Caco-2 (cell line): ENCODE results near the gene STARD10. TPM values are rescaled to one million over a fixed set of nuclear protein-coding genes. Genes with fewer than 3 reads are reported as not detected.
A peak's percentile ranks its signal among the peaks of the same experiment; 100 is the strongest.

Source experiments
- BruUV-seq: library from RNA; stranded (reverse); fragments of 400-500 nt; replicated peaks from 2 replicates; lab custom pipeline; 2021; lab: Mats Ljungman, UMichigan
- CTCF ChIA-PET: fragments of 300-600 bp; sonication (Branson Sonifier 250); formaldehyde crosslinking; loops from one replicate; lab custom pipeline; 2022; ENCODE audit warnings: antibody characterized with exemption; lab: Charles Lee
- POLR2A ChIA-PET: fragments of 300-600 bp; sonication (Branson Sonifier 250); formaldehyde crosslinking; loops from one replicate; lab custom pipeline; 2022; ENCODE audit warnings: antibody characterized with exemption; lab: Charles Lee
- DNase-seq, 2 experiments: peaks; one replicate each; pipeline versions ENCODE4 v3.0.0 to v3.0.0-alpha.2; 2020 to 2022
- H3K27me3 ChIP-seq: replicated peaks from 2 replicates; pipeline ENCODE4 v1.6.0; 2011; ENCODE audit warnings: low read length; ENCODE audit not compliant: control insufficient read depth, insufficient read depth
- H3K36me3 ChIP-seq: 2 replicates; pipeline ENCODE4 v1.5.1; 2011; ENCODE audit warnings: low read length; ENCODE audit not compliant: control insufficient read depth, insufficient read depth
- H3K4me1 ChIP-seq: fragments of 250-450 bp; sonication (Bioruptor Pico); 2 replicates; pipeline ENCODE4 v1.5.1; 2020; ENCODE audit warnings: mild to moderate bottlenecking
- H3K4me3 ChIP-seq: 2 replicates; pipeline ENCODE4 v1.5.1; 2011; ENCODE audit warnings: low read depth, mild to moderate bottlenecking, control low read depth, low read length
- H3K9me3 ChIP-seq: fragments of 250-450 bp; sonication (Bioruptor Pico); 2 replicates; pipeline ENCODE4 v1.5.1; 2020; ENCODE audit warnings: mild to moderate bottlenecking, moderate library complexity
- H3K27ac Mint-ChIP-seq: one replicate; pipeline ENCODE4 v1.8.0; 2022; ENCODE audit warnings: mixed read lengths; ENCODE audit not compliant: unreplicated experiment
- H3K27me3 Mint-ChIP-seq: one replicate; pipeline ENCODE4 v1.8.0; 2022; ENCODE audit warnings: mixed read lengths; ENCODE audit not compliant: insufficient read depth, unreplicated experiment
- H3K36me3 Mint-ChIP-seq: one replicate; pipeline ENCODE4 v1.8.0; 2022; ENCODE audit warnings: mild to moderate bottlenecking, mixed read lengths; ENCODE audit not compliant: insufficient read depth, unreplicated experiment
- H3K4me1 Mint-ChIP-seq: one replicate; pipeline ENCODE4 v1.8.0; 2022; ENCODE audit warnings: low read depth, mixed read lengths; ENCODE audit not compliant: unreplicated experiment
- H3K4me3 Mint-ChIP-seq: one replicate; pipeline ENCODE4 v1.8.0; 2022; ENCODE audit warnings: mild to moderate bottlenecking, moderate library complexity, mixed read lengths; ENCODE audit not compliant: unreplicated experiment
- H3K9me3 Mint-ChIP-seq: one replicate; pipeline ENCODE4 v1.8.0; 2022; ENCODE audit warnings: mixed read lengths; ENCODE audit not compliant: unreplicated experiment
- intact Hi-C: fragments of 100-400 bp; cut with micrococcal nuclease; formaldehyde crosslinking; loops from one replicate; pipeline ENCODE4 v1.10.0; 2022; ENCODE audit not compliant: unreplicated experiment
- total RNA-seq: library from RNA; stranded (reverse); gene quantifications from 2 replicates; pipeline ENCODE4 v1.2.3, GENCODE V29; 2022
- TF ChIP-seq, protein P1 (sequence below), 2 experiments: fragments of 200-600 bp in 1 of 2; IDR thresholded peaks; 1 replicate in 1 of 2; 2 replicates in 1 of 2; pipeline versions ENCODE4 v1.5.1 to v1.8.0; 2011 to 2022; ENCODE audit warnings: antibody characterized with exemption in 1 of 2, control low read depth in 1 of 2, inconsistent platforms in 1 of 2, low read depth in 1 of 2, low read length in 1 of 2, mild to moderate bottlenecking in 1 of 2, moderate library complexity in 1 of 2; ENCODE audit not compliant: insufficient read depth in 1 of 2, severe bottlenecking in 1 of 2, unreplicated experiment in 1 of 2

STARD10 gene
- total RNA-seq, 1 experiment from 2014 or later, result 492 TPM

DNA sequence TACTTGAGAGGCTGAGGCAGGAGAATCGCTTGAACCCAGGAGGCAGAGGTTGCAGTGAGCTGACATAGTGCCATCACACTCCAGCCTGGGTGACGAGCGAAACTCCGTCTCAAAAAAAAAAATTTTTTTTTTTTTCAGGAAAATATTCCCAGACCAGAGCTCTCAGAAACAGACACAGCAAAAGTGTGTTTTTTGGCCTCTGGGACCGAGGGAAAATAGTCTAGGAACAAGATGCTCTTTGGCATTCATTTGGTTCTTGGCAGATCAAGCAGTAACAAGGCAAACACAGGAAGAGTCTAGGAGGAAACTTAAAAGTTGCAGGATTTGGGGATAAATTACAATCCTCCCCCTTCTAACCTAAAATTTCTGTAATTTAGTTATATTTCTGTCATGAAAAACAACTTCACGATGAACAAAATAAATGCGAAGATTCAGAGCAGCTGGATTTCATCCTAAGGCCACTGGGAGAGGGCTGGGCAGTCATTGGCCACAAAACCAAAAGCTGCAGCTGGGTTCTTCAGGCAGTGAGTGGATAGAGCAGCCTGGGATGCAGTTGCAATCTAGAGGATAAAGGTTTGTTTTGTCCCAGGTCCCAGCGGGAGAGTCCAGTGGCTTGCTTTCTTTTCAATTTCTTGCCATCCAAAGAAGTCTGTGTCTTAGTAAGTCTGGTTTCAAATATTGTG, 40.1 kb upstream of the STARD10 start:
- Mint-ChIP-seq H3K4me1 (peaks cover 16% of the 10 kb centered on the region), H3K4me3 (no peak overlapping the region), H3K27me3 (no peaks in the 10 kb centered on the region), H3K36me3 (peaks cover 17% of the 10 kb centered on the region), H3K27ac (no peak overlapping the region), H3K9me3 (no peaks in the 10 kb centered on the region)
- TF ChIP-seq, protein P1, sequence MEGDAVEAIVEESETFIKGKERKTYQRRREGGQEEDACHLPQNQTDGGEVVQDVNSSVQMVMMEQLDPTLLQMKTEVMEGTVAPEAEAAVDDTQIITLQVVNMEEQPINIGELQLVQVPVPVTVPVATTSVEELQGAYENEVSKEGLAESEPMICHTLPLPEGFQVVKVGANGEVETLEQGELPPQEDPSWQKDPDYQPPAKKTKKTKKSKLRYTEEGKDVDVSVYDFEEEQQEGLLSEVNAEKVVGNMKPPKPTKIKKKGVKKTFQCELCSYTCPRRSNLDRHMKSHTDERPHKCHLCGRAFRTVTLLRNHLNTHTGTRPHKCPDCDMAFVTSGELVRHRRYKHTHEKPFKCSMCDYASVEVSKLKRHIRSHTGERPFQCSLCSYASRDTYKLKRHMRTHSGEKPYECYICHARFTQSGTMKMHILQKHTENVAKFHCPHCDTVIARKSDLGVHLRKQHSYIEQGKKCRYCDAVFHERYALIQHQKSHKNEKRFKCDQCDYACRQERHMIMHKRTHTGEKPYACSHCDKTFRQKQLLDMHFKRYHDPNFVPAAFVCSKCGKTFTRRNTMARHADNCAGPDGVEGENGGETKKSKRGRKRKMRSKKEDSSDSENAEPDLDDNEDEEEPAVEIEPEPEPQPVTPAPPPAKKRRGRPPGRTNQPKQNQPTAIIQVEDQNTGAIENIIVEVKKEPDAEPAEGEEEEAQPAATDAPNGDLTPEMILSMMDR (IDR thresholded peaks at IDR 0.05; ENCODE audit: insufficient read depth in 1 of 2, low read depth in 1 of 2, low read length in 1 of 2, severe bottlenecking in 1 of 2, unreplicated experiment in 1 of 2), result no peak
- Histone ChIP-seq H3K9me3 (no peaks in the 10 kb centered on the region), H3K4me1 (peaks cover 10% of the 10 kb centered on the region), H3K4me3 (no peak overlapping the region), H3K36me3 (no peaks in the 10 kb centered on the region), H3K27me3 (no peaks in the 10 kb centered on the region)
- no peak for DNase-seq
- CTCF ChIA-PET, result interaction anchor here (0.7 to 2.0 kb wide), 4 partner anchors 11 to 109 kb away, joined by 3 to 8 read pairs (median 3); partner anchors contain the start of gene STARD10
- POLR2A ChIA-PET, result no interaction called here
- no TSS peak for BruUV-seq
- intact Hi-C loops, result no loop called here

DNA sequence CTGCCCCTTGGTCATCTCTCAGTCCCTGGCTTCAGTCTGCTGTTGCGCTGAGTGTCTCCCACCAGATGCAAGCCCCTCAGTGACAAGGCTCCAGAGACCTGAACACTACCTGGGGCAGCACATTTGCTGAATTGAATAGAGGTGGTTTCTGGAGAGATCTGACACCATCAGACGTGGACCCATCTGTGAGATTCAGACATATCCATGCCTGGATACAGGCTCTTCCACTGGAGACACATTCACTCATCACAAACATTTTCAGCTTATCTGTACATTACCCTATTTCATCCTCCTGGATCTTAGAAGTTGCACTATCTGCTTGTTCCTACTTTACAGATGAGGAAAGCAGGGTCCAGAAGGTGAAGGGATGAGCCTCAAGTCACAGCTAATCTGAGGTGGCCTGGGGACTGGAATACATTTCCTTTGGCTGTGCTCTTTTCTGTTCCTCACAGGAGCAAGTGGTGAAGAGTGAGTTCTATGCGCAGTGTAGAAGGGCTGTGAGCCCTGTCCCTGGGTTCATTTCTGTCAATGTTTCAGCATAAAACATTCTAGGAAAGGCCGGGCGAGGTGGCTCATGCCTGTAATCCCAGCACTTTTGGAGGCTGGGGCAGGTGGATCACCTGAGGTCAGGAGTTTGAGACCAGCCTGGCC, 39.4 kb upstream of the STARD10 start:
- DNase-seq, result no peak
- TF ChIP-seq, protein P1 (IDR thresholded peaks at IDR 0.05; ENCODE audit: insufficient read depth in 1 of 2, low read depth in 1 of 2, low read length in 1 of 2, severe bottlenecking in 1 of 2, unreplicated experiment in 1 of 2), result no peak
- Histone ChIP-seq H3K4me1 (peaks cover 10% of the 10 kb centered on the region), H3K9me3 (no peaks in the 10 kb centered on the region), H3K27me3 (no peaks in the 10 kb centered on the region), H3K4me3 (no peak overlapping the region), H3K36me3 (no peaks in the 10 kb centered on the region)
- peaks cover 17% of the 10 kb centered on the region for H3K36me3 Mint-ChIP-seq
- BruUV-seq, result no TSS peak
- no peaks in the 10 kb centered on the region for H3K9me3 Mint-ChIP-seq
- peak overlapping the region; percentile 16 for H3K27ac Mint-ChIP-seq
- H3K4me1 Mint-ChIP-seq, result peaks cover 19% of the 10 kb centered on the region
- ChIA-PET CTCF (interaction anchor here (0.7 to 7.2 kb wide), 4 partner anchors 39 to 345 kb away, joined by 3 to 65 read pairs (median 8); partner anchors contain the start of gene STARD10), POLR2A (no interaction called here)
- H3K4me3 Mint-ChIP-seq, result no peak overlapping the region
- no peaks in the 10 kb centered on the region for H3K27me3 Mint-ChIP-seq
- intact Hi-C loops, result no loop called here

DNA sequence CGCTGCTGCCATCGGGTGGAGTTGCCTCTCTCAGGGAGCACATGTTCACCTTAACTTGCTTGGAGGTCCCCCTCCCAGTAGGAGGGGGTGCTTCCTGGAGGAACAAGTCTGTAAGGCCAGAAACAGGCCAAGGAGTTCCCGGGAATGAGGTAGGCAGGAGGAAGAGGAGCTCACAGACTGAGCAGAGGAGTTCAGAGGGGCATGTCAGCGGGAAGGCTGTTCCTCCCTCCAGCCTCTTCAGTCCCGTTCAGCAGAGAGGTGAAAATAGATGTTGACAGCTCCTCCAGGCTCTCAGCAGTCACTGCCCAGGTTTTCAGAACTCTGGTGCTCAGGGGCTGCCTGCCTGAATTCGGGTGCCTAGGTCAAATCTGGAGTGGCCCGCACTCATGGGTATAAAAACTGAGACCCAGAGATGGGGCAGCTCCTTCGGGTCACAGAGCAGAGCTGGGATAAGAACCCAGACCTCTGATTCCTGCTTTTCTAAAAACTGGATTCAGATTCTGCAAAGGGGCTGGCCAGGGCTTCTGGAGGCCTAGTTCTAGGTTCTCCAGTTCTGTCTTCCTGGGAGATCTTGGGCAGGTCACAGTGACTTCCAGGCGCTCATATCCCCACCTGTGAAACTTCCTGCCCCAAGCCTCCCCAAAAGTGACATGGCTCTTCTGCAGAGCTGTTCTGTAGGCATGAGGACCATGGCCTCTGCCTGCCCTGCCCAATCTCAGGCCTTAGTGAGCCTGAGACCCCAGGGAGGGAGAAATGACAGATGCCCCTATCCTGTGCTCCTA, 38.6 kb upstream of the STARD10 start:
- DNase-seq, result no peak
- no peaks in the 10 kb centered on the region for H3K27me3 ChIP-seq
- H3K9me3 Mint-ChIP-seq, result no peaks in the 10 kb centered on the region
- ChIA-PET POLR2A (no interaction called here), CTCF (interaction anchor here (0.6 to 7.2 kb wide), 11 partner anchors 12 to 404 kb away, joined by 3 to 65 read pairs (median 5); no protein-coding TSS in a partner anchor)
- intact Hi-C loops, result no loop called here
- H3K4me1 ChIP-seq, result peaks cover 10% of the 10 kb centered on the region
- H3K36me3 ChIP-seq, result no peaks in the 10 kb centered on the region
- BruUV-seq, result no TSS peak
- H3K4me1 Mint-ChIP-seq, result peaks cover 24% of the 10 kb centered on the region
- no peaks in the 10 kb centered on the region for H3K27me3 Mint-ChIP-seq
- no peaks in the 10 kb centered on the region for H3K9me3 ChIP-seq
- TF ChIP-seq, protein P1 (IDR thresholded peaks at IDR 0.05; ENCODE audit: insufficient read depth in 1 of 2, low read depth in 1 of 2, low read length in 1 of 2, severe bottlenecking in 1 of 2, unreplicated experiment in 1 of 2), result no peak
- H3K4me3 Mint-ChIP-seq, result no peak overlapping the region
- peaks cover 17% of the 10 kb centered on the region for H3K36me3 Mint-ChIP-seq
- no peak overlapping the region for H3K4me3 ChIP-seq
- peak overlapping the region; percentile 58 for H3K27ac Mint-ChIP-seq
